Fibroblast of skin of scalp (primary cell): Measurements from ENCODE around the gene MTREX. TPM values are rescaled to one million over a fixed set of nuclear protein-coding genes. Genes with fewer than 3 reads are reported as not detected.
"Not testable (repeated sequence)": the region's sequence is repeated elsewhere in the genome, so short reads cannot be mapped to it uniquely, and the experiment has no call there.

Experiments used
- DNase-seq: peaks from one replicate; pipeline ENCODE4 v3.0.0-alpha.2; 2013
- polyA plus RNA-seq, 2 experiments: library from polyadenylated mRNA; unstranded; fragments of 120-200 nt; gene quantifications; one replicate each; pipeline ENCODE4 v1.2.1, GENCODE V29; 2013; ENCODE audit not compliant: insufficient read length in 2 of 2

Gene MTREX
- polyA plus RNA-seq (2013, experiment 1 of 2; ENCODE audit: insufficient read length), result 52.3 TPM
- polyA plus RNA-seq (2013, experiment 2 of 2; ENCODE audit: insufficient read length), result 52.9 TPM

DNA sequence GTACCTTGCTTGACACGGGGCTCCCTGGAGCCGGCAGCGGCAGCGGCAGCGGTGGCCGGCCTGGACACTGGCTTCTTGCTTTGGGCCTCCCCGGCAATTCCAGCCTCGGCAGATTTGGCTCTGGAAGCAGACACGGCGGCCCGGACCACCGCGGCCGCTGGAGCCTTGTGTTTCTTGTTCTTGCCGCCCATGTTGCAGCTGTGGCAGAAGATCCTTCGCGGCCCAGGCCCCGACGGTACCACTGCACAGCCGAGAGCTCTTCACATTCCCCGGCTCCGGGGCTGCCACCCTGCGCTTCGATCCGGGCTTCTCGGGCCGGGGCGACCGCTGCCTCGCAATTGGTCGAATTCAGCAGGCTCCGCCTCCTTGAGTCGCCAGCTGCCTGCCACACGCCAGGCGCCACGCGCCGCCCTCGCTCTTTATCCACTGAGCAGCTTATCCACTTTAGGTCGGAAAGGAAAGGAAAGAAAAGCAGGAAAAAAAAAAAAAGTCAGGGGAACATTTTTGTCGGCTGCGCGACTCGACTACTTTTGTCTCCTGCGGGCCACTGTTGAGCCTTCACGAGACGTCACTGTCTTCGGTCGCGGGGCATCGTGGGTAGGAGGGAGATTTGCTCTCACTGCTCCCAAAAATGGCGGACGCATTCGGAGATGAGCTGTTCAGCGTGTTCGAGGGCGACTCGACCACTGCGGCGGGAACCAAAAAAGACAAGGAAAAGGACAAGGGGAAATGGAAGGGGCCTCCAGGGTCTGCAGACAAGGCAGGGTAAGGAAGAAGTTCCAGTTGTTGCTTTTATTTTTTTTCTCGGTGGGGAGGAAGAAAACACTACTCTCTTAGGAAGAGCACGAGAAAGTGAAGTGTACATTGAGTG, at the start of gene MTREX, which contains the start of gene DHX29:
MTREX (plus strand) TSS at position 607 of the 871 bp plus-strand sequence; CDS start at position 632, 25 bp downstream.
DHX29 (minus strand) TSS at position 312 of the 871 bp plus-strand sequence; CDS start at position 191, 121 bp downstream.
- peak; percentile 94 for DNase-seq

- no peak for DNase-seq
Measured at GRCh38 chr5:55258339-55258738, 49.5 kb upstream of the MTREX start.

- DNase-seq, result no peak
Measured at GRCh38 chr5:55276771-55277170, 31.0 kb upstream of the MTREX start.

DNA sequence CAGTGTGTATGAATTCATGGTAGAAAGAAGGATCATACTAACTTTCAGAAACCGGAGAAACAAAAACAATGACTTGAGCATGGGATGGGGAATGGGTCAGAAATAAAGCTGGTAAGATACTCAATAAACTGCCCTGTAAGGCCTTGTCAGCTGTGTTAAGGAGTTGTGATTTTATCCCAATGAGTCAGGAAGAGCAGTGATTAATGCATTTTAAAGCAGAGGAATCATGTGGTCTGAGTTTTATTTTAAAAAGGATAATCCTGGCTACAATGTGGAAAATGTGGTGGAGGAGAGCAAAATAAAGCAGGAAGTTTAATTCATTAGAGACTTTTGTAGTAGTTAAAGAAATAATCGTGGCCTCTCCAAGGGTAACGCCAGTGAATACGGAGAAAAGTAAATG, 29.0 kb upstream of the MTREX start:
- DNase-seq, result peak; percentile 58

GRCh38 chr5:55286411-55286933, 21.3 kb upstream of the MTREX start:
- no peak for DNase-seq

DNA sequence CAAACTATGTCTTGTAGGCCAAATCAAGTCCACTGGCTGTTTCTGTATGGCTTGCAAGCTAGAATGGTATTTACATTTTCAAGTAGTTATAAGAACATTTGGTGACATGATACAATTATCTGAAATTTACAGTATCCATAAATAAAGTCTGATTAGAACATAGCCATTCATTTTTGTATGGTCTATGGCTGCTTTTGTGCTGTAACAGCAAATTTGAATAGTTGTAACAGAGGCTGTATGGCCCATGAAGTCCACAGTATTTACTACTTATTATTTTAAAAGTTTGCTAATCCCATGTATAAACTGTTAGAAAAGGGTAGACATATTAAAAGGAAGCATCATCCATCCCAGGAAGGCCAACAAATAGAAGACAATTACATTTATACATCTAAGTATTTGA, 18.0 kb upstream of the MTREX start:
- no peak for DNase-seq

DNA sequence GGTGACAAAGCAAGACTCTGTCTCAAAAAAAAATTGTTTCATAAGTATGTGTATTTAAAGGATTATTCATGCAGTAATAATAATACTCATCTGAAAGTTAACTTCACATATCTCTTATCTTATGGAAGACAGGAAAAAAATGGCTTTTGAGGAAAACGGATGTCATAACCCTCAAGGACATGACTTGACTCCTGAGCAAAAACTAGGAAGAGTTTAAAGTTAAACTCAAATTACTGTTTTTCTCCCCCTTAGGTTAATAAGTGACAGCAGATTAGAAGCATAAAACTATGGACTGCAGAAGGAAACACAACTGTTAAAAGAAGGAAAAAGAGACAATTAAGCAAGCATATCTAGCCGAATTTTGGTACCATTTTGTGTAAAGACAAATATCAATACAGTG, 16.8 kb upstream of the MTREX start:
- DNase-seq, result no peak

GRCh38 chr5:55294935-55295334, 12.9 kb upstream of the MTREX start:
- DNase-seq, result no peak

GRCh38 chr5:55300890-55301289, 6.9 kb upstream of the MTREX start:
- DNase-seq, result no peak

- peak; percentile 85 for DNase-seq
Measured at GRCh38 chr5:55303238-55303690, 4.5 kb upstream of the MTREX start.

DNA sequence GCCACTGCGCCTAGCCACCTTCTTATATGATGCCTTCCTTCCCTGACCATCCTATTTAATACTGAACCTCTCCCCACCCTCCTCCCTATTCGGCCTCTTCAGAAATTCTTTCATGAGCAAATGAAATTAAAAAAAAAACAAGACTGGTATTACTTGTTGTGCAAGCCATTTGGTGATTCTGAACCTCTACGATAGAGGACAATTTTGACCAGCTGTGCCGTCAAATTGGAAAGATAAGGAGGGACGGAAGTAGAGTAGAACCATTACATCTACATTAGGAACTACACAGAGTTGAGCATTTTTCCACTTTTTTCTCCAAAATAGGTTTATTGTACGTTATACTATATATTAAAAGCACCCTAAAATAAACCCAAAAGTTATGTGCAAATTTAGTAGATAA, 3.2 kb upstream of the MTREX start:
- DNase-seq, result no peak

GRCh38 chr5:55305345-55305744, 2.4 kb upstream of the MTREX start:
- no peak for DNase-seq

GRCh38 chr5:55306641-55307382, 977 bp upstream of the MTREX start:
- DNase-seq, result no peak

DNA sequence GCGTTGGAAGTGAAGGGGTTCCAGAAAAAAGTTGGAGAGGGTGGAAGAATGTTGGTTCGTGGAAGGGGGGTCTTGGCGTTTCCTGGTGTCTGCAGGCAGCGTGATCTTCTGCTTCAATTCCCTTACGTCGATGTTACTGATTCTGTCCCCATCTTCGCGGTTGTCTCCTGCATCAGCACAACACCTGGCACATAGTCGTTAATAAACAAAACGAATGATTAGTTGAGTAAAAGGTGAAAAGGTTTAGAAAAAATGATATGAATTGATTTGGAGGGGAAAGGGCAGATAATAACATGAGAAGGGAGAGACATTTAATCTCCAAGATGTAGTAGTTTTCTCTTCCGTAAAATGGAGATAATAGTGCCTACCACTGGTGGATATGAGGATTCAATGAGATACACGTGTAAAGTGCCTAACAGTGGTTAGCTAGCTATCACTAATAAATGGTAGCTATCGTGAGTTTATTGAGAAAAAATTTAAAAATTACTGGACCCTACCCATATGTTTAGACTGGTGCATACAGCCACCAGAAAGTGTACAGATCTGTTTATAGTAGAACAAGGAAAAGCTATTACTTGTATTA, 556 bp downstream of the MTREX start:
- no peak for DNase-seq

DNA sequence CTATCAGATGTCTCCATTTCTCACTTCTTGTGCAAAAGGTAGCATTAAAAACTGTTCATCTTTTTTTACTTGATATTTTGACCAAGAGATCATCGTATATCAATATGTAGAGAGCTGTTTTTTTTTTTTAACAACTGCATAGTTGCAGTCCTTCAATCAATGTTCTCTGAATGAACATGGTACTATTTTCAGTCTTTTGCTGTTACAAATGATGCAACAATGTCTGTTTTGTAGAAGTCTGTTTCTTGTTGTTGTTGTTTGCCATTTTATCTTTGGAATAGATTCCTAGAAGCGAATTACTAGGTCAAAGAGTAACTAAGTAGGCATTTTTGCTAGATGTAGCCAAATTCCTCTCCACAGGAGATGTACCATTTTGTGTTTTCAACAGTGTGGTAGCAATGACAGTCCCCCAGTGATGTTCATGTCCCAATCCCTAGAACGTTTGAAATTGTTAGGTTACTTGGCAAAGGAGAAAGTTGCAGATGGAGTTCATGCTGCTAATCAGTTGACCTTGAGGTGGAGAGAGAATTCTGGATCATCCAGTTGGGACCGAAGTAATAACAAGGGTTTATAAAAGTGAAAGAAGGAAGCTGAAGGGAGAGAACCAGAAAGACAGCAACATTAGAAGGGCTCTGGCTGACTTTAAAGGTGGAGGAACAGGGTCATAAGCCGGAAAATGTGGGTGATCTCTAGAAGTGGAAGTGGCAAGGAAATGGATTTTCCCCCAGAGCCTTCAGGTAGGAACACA, 6.3 kb downstream of the MTREX start:
- DNase-seq, result no peak

GRCh38 chr5:55316289-55316688, 8.5 kb downstream of the MTREX start:
- DNase-seq, result no peak

- DNase-seq, result no peak
Measured at GRCh38 chr5:55316837-55317236, 9.0 kb downstream of the MTREX start.

GRCh38 chr5:55318237-55318636, 10.4 kb downstream of the MTREX start:
- DNase-seq, result not testable (repeated sequence)

- peak; percentile 38 for DNase-seq
Measured at GRCh38 chr5:55319491-55319890, 11.7 kb downstream of the MTREX start.

GRCh38 chr5:55320571-55320970, 12.8 kb downstream of the MTREX start:
- DNase-seq, result no peak

DNA sequence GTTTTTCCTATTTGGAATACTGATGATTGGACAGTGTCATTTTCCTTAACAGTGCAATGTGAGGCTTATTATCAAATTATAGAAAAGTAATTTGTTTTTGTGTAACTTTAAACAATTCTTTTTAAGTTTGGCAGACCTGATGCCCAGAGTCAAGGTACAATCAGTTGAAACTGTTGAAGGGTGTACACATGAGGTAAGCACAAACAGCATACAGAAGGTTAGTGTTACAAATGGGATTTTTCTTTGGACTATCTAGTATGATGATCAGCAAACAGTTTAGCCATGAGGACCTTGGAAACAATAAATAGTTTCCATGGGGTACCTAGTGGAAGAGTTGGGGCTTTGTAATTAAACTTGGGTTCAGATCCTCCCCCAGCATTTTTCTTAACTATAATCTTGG, 16.2 kb downstream of the MTREX start:
- no peak for DNase-seq
